PC-9 (cell line): ENCODE results near the gene STX7. TPM values are rescaled to one million over a fixed set of nuclear protein-coding genes. Genes with fewer than 3 reads are reported as not detected.

Experiments used
- BruUV-seq: library from RNA; stranded (reverse); fragments of 400-500 nt; replicated peaks from 2 replicates; lab custom pipeline; 2021; lab: Mats Ljungman, UMichigan
- CTCF ChIA-PET: fragments of 300-600 bp; sonication (Branson Sonifier 250); formaldehyde crosslinking; loops from one replicate; lab custom pipeline; 2022; ENCODE audit warnings: antibody characterized with exemption; lab: Charles Lee
- POLR2A ChIA-PET: fragments of 300-600 bp; sonication (Branson Sonifier 250); formaldehyde crosslinking; loops from one replicate; lab custom pipeline; 2022; ENCODE audit warnings: antibody characterized with exemption; ENCODE audit not compliant: unreplicated experiment; lab: Charles Lee
- DNase-seq, 2 experiments: peaks; one replicate each; pipeline versions ENCODE4 v3.0.0 to v3.0.0-alpha.2; 2015 to 2022; ENCODE audit warnings: mixed read lengths in 1 of 2
- H2AFZ ChIP-seq: fragments of 200-600 bp; sonication (generic); 2 replicates; pipeline ENCODE4 v1.8.1; 2017; ENCODE audit warnings: antibody characterized with exemption
- H3F3A ChIP-seq: fragments of 200-600 bp; sonication (generic); 2 replicates; pipeline ENCODE4 v1.8.1; 2017; ENCODE audit warnings: antibody characterized with exemption, mild to moderate bottlenecking, low read depth; ENCODE audit not compliant: insufficient read depth
- H3K27ac ChIP-seq: fragments of 200-600 bp; sonication (generic); 2 replicates; pipeline ENCODE4 v1.6.1; 2016; ENCODE audit warnings: mixed run types
- H3K27me3 ChIP-seq: fragments of 200-600 bp; sonication (generic); 2 replicates; pipeline ENCODE4 v1.6.1; 2016; ENCODE audit warnings: low read depth, mixed run types; ENCODE audit not compliant: insufficient read depth
- H3K36me3 ChIP-seq: fragments of 200-600 bp; sonication (generic); 2 replicates; pipeline ENCODE4 v1.6.1; 2016; ENCODE audit warnings: low read depth, mixed run types
- H3K4me1 ChIP-seq: fragments of 200-600 bp; sonication (generic); replicated peaks from 2 replicates; pipeline ENCODE4 v1.6.1; 2016; ENCODE audit warnings: mixed run types; ENCODE audit not compliant: insufficient read depth
- H3K4me2 ChIP-seq: fragments of 200-600 bp; sonication (generic); 2 replicates; pipeline ENCODE4 v1.6.1; 2017; ENCODE audit warnings: mixed run types
- H3K4me3 ChIP-seq: fragments of 200-600 bp; sonication (generic); 2 replicates; pipeline ENCODE4 v1.6.1; 2016; ENCODE audit warnings: mixed run types
- H3K79me2 ChIP-seq: fragments of 200-600 bp; sonication (generic); 2 replicates; pipeline ENCODE4 v1.6.1; 2017; ENCODE audit warnings: low read depth, mixed run types
- H3K9me2 ChIP-seq: fragments of 200-600 bp; sonication (generic); 2 replicates; pipeline ENCODE4 v1.8.1; 2017; ENCODE audit warnings: mild to moderate bottlenecking; ENCODE audit not compliant: insufficient read depth
- H3K9me3 ChIP-seq: fragments of 200-600 bp; sonication (generic); 2 replicates; pipeline ENCODE4 v1.8.1; 2016; ENCODE audit warnings: low read depth; ENCODE audit not compliant: insufficient read depth
- H4K20me1 ChIP-seq: fragments of 200-600 bp; sonication (generic); 2 replicates; pipeline ENCODE4 v1.8.1; 2017; ENCODE audit not compliant: insufficient read depth
- EZH2 ChIP-seq: fragments of 200-600 bp; sonication (generic); IDR thresholded peaks from 2 replicates; pipeline ENCODE4 v1.8.0; 2017; ENCODE audit warnings: antibody characterized with exemption, low read depth
- intact Hi-C: fragments of 100-400 bp; cut with micrococcal nuclease; formaldehyde crosslinking; loops from one replicate; pipeline ENCODE4 v1.10.0; 2022; ENCODE audit not compliant: unreplicated experiment
- total RNA-seq: library from RNA; stranded (reverse); gene quantifications from 2 replicates; pipeline ENCODE4 v1.2.3, GENCODE V29; 2021
- TF ChIP-seq, protein P1 (sequence below): fragments of 200-600 bp; sonication (generic); conservative IDR thresholded peaks from 2 replicates; pipeline ENCODE4 v1.6.1; 2017; ENCODE audit warnings: mixed run types, antibody characterized with exemption, mild to moderate bottlenecking, moderate library complexity

The STX7 gene
- total RNA-seq, 1 experiment from 2014 or later = 40.7 TPM

DNA sequence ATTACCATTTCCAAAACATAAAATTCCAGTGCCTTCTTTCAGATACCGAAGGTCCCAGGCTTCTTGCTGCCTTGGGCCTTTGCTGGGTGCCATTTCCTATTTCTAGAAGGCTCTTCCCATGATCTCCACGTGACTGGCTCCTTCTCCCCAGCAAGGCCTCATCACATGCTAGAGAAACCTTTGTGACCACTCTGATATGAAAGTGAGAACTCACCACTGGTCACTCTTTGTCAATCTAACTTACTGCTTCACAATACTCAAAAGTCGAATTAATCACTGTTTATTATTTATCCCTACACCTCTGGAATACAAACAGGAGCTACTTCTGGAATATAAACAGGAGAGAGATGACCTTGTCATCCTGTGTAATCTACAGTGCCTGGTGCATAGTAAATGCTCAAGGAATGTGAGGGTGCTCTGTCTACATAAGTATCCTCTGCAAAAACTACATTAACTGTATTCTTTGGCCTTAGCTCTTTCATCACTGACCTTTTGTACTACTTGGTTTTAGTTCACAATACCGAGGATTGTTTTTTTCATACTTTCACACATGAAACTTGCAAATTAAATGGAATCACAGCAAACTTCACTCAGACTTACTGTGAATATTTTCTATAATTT lies 1.6 kb downstream of the STX7 start:
- Histone ChIP-seq H2AFZ (no peak overlapping the region), H3K4me2 (peak overlapping the region; percentile 88), H3K9me3 (no peaks in the 10 kb centered on the region), H3F3A (peaks cover 11% of the 10 kb centered on the region; the same call in 1 of the 2 replicates), H3K36me3 (peaks cover 10% of the 10 kb centered on the region; the same call in 1 of the 2 replicates), H3K9me2 (no peaks in the 10 kb centered on the region), H3K4me3 (peak overlapping the region; percentile 71), H3K4me1 (peaks cover 28% of the 10 kb centered on the region), H3K27ac (0 out of 2 replicates have a peak overlapping the region, but pooled peaks have one; percentile 63), H3K27me3 (no peaks in the 10 kb centered on the region), H3K79me2 (peaks cover 59% of the 10 kb centered on the region), H4K20me1 (no peaks in the 10 kb centered on the region)
- no peak for DNase-seq
- POLR2A ChIA-PET = no interaction called here
- TF ChIP-seq, protein P1, sequence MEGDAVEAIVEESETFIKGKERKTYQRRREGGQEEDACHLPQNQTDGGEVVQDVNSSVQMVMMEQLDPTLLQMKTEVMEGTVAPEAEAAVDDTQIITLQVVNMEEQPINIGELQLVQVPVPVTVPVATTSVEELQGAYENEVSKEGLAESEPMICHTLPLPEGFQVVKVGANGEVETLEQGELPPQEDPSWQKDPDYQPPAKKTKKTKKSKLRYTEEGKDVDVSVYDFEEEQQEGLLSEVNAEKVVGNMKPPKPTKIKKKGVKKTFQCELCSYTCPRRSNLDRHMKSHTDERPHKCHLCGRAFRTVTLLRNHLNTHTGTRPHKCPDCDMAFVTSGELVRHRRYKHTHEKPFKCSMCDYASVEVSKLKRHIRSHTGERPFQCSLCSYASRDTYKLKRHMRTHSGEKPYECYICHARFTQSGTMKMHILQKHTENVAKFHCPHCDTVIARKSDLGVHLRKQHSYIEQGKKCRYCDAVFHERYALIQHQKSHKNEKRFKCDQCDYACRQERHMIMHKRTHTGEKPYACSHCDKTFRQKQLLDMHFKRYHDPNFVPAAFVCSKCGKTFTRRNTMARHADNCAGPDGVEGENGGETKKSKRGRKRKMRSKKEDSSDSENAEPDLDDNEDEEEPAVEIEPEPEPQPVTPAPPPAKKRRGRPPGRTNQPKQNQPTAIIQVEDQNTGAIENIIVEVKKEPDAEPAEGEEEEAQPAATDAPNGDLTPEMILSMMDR = 0 out of 2 replicates have a peak, but pooled peaks have one; percentile 13
- no peak for TF ChIP-seq EZH2
- BruUV-seq = no TSS peak
- CTCF ChIA-PET = no interaction called here
- intact Hi-C loops = loop anchor here (5.0 kb wide), 2 partner anchors 156 to 286 kb away; partner anchors contain the start of gene SLC18B1

DNA sequence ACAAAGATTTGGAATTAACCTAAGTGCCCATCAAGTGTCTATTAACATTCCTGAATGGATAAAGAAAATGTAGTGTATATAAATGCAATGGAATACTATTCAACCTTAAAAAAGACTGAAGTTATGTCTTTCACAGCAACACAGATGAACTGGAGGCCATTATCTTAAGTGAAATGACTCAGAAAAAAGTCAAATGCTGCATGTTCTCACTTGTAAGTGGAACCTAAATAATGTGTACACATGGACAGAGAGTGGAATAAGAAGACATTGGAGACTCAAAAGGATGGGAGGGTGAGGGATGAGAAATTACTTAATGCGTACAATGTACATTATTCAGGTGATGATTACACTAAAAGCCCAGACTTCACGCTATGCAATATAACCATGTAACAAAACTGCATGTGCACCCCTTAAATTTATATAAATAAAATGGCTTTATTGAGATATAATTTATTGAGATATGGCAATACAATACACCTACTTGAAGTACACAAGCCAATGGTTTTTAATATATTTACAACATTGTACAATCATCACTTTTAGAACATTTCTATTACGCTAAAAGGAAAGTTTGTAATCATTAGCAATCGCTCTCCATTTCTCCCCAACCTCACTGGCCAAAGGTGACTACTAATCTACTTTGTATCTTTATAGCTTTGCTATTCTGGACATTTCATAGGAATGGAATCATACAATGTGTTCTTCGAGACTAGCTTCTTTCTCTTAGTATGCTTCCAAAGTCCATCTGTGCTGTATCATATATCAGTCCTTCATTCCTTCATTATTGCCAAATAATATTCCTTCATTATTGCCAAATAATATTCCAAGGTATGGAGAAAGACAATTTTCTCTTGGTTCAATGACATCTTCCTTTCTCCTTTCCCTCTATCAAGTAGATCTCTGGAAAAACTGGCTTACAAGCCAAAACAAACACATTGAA lies 5.8 kb downstream of the STX7 start:
- ChIA-PET CTCF (no interaction called here), POLR2A (no interaction called here)
- intact Hi-C loops = no loop called here
- no peaks in the 10 kb centered on the region for H3K9me3 ChIP-seq
- no peaks in the 10 kb centered on the region for H3K27me3 ChIP-seq
- peaks cover 74% of the 10 kb centered on the region for H3K79me2 ChIP-seq
- H3K9me2 ChIP-seq = no peaks in the 10 kb centered on the region
- H3K4me1 ChIP-seq = peaks cover 14% of the 10 kb centered on the region
- no peak overlapping the region for H3K4me3 ChIP-seq
- no peak overlapping the region for H2AFZ ChIP-seq
- H3K36me3 ChIP-seq = peaks cover 10% of the 10 kb centered on the region; the same call in 1 of the 2 replicates
- no peak overlapping the region for H3K4me2 ChIP-seq
- TF ChIP-seq, protein P1 = no peak
- no peak for TF ChIP-seq EZH2
- no peak for DNase-seq
- BruUV-seq = no TSS peak
- no peaks in the 10 kb centered on the region for H3F3A ChIP-seq
- H4K20me1 ChIP-seq = no peaks in the 10 kb centered on the region
- no peak overlapping the region for H3K27ac ChIP-seq

DNA sequence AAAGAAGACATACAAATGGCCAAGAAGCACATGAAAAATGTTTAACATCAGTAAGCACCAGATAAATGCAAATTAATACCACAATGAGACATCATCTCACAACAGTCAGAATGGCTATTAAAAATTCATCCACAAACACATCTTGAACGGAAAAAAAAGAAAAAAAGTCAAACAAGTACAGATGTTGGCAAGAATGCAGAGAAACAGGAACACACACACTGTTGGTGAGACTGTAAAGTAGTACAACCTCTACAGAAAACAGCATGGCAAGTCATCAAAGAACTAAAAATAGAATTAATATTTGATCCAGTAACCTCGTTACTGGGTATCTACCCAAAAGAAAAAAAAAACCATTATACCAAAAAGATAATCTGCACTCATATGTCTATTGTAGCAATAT lies 6.5 kb downstream of the STX7 start:
- intact Hi-C loops = no loop called here
- Histone ChIP-seq H3K36me3 (peaks cover 10% of the 10 kb centered on the region; the same call in 1 of the 2 replicates), H3K27ac (no peak overlapping the region), H3F3A (no peaks in the 10 kb centered on the region), H3K79me2 (peaks cover 68% of the 10 kb centered on the region), H3K4me1 (peaks cover 10% of the 10 kb centered on the region), H3K9me2 (no peaks in the 10 kb centered on the region), H3K9me3 (no peaks in the 10 kb centered on the region), H3K4me2 (no peak overlapping the region), H3K27me3 (no peaks in the 10 kb centered on the region), H3K4me3 (no peak overlapping the region), H2AFZ (no peak overlapping the region), H4K20me1 (no peaks in the 10 kb centered on the region)
- no peak for DNase-seq
- ChIA-PET CTCF (no interaction called here), POLR2A (no interaction called here)
- no TSS peak for BruUV-seq
- TF ChIP-seq, protein P1 = no peak
- TF ChIP-seq EZH2 = no peak
